H9 (cell line): Measurements from ENCODE around the gene MS4A10. TPM values are rescaled to one million over a fixed set of nuclear protein-coding genes. Genes with fewer than 3 reads are reported as not detected.

Experiments
- DNase-seq: peaks from one replicate; pipeline ENCODE4 v3.0.0-alpha.2; 2017
- H2AFZ ChIP-seq: one replicate; pipeline ENCODE4 v1.6.1; 2013; ENCODE audit warnings: mild to moderate bottlenecking, low read length, control low read depth, moderate library complexity
- H2AK5ac ChIP-seq: 2 replicates; pipeline ENCODE4 v1.6.1; 2013; ENCODE audit warnings: low read length, control low read depth, mixed read lengths; ENCODE audit not compliant: insufficient read length
- H2BK120ac ChIP-seq: one replicate; pipeline ENCODE4 v1.6.1; 2013; ENCODE audit warnings: low read depth, mild to moderate bottlenecking, low read length, control low read depth, inconsistent platforms; ENCODE audit not compliant: poor library complexity, severe bottlenecking
- H2BK12ac ChIP-seq: 2 replicates; pipeline ENCODE4 v1.6.1; 2013; ENCODE audit warnings: low read length, control low read depth, mixed read lengths, low read depth; ENCODE audit not compliant: insufficient read length
- H2BK15ac ChIP-seq: 2 replicates; pipeline ENCODE4 v1.6.1; 2013; ENCODE audit warnings: low read depth, low read length, control low read depth
- H2BK20ac ChIP-seq: one replicate; pipeline ENCODE4 v1.6.1; 2013; ENCODE audit warnings: low read depth, mild to moderate bottlenecking, low read length, control low read depth, inconsistent platforms; ENCODE audit not compliant: poor library complexity, severe bottlenecking
- H2BK5ac ChIP-seq: 2 replicates; pipeline ENCODE4 v1.6.1; 2013; ENCODE audit warnings: low read length, control low read depth, mixed read lengths; ENCODE audit not compliant: insufficient read length
- H3K14ac ChIP-seq: 2 replicates; pipeline ENCODE4 v1.6.1; 2013; ENCODE audit warnings: low read length, control low read depth; ENCODE audit not compliant: insufficient read depth
- H3K18ac ChIP-seq: 2 replicates; pipeline ENCODE4 v1.6.1; 2013; ENCODE audit warnings: low read depth, mild to moderate bottlenecking, mixed read lengths, low read length, control low read depth; ENCODE audit not compliant: insufficient read length
- H3K23ac ChIP-seq: 2 replicates; pipeline ENCODE4 v1.6.1; 2013; ENCODE audit warnings: low read length, control low read depth, mixed read lengths, low read depth; ENCODE audit not compliant: insufficient read length
- H3K23me2 ChIP-seq: 2 replicates; pipeline ENCODE4 v1.6.1; 2013; ENCODE audit warnings: low read depth, mild to moderate bottlenecking, mixed read lengths, low read length, control low read depth; ENCODE audit not compliant: insufficient read length, poor library complexity, severe bottlenecking
- H3K27ac ChIP-seq: 2 replicates; pipeline ENCODE4 v1.5.1; 2013; ENCODE audit warnings: low read length, control low read depth, mixed read lengths, low read depth; ENCODE audit not compliant: insufficient read length
- H3K27me3 ChIP-seq: 2 replicates; pipeline ENCODE4 v1.6.1; 2013; ENCODE audit warnings: low read length, control low read depth, inconsistent platforms; ENCODE audit not compliant: insufficient read depth
- H3K4ac ChIP-seq: 2 replicates; pipeline ENCODE4 v1.6.1; 2013; ENCODE audit warnings: low read depth, mild to moderate bottlenecking, control low read depth, inconsistent platforms, low read length, moderate library complexity
- H3K4me1 ChIP-seq: 2 replicates; pipeline ENCODE4 v1.6.1; 2013; ENCODE audit warnings: low read length, control low read depth, inconsistent platforms; ENCODE audit not compliant: insufficient read depth
- H3K4me2 ChIP-seq: 2 replicates; pipeline ENCODE4 v1.6.1; 2013; ENCODE audit warnings: low read length, control low read depth, mixed read lengths; ENCODE audit not compliant: insufficient read length, insufficient read depth
- H3K56ac ChIP-seq: 2 replicates; pipeline ENCODE4 v1.6.1; 2013; ENCODE audit warnings: low read depth, mild to moderate bottlenecking, mixed read lengths, low read length, control low read depth; ENCODE audit not compliant: insufficient read length
- H3K79me1 ChIP-seq: 2 replicates; pipeline ENCODE4 v1.6.1; 2013; ENCODE audit warnings: low read depth, mild to moderate bottlenecking, moderate library complexity, low read length, control low read depth, inconsistent platforms; ENCODE audit not compliant: insufficient read depth, poor library complexity, severe bottlenecking
- H3K79me2 ChIP-seq: 2 replicates; pipeline ENCODE4 v1.6.1; 2013; ENCODE audit warnings: low read length, control low read depth, inconsistent platforms; ENCODE audit not compliant: insufficient read depth
- H3K9ac ChIP-seq: 2 replicates; pipeline ENCODE4 v1.6.1; 2013; ENCODE audit warnings: low read length, control low read depth, mixed read lengths; ENCODE audit not compliant: insufficient read length; ENCODE audit errors: extremely low read depth
- H3K9me3 ChIP-seq: one replicate; pipeline ENCODE4 v1.6.1; 2013; ENCODE audit warnings: low read depth, low read length, inconsistent platforms; ENCODE audit not compliant: control insufficient read depth
- H3T11ph ChIP-seq: one replicate; pipeline ENCODE4 v1.6.1; 2013; ENCODE audit warnings: mild to moderate bottlenecking, low read length, control low read depth, inconsistent platforms
- H4K20me1 ChIP-seq: one replicate; pipeline ENCODE4 v1.6.1; 2013; ENCODE audit not compliant: control insufficient read depth, insufficient read length, insufficient read depth
- H4K5ac ChIP-seq: 2 replicates; pipeline ENCODE4 v1.6.1; 2013; ENCODE audit warnings: low read depth, mild to moderate bottlenecking, mixed read lengths, low read length, control low read depth; ENCODE audit not compliant: insufficient read length
- H4K8ac ChIP-seq: replicated peaks from 2 replicates; pipeline ENCODE4 v1.6.1; 2013; ENCODE audit warnings: low read length, control low read depth, mixed read lengths, low read depth; ENCODE audit not compliant: insufficient read length
- H4K91ac ChIP-seq: 2 replicates; pipeline ENCODE4 v1.6.1; 2013; ENCODE audit warnings: low read depth, mild to moderate bottlenecking, moderate library complexity, mixed read lengths, low read length, control low read depth; ENCODE audit not compliant: insufficient read length
- H3K27ac Mint-ChIP-seq, 3 experiments: 2 replicates in 2 of 3; 3 replicates in 1 of 3; pipeline ENCODE4 v1.8.0; 2020 to 2021; ENCODE audit warnings: mixed read lengths in 3 of 3, mild to moderate bottlenecking in 1 of 3, moderate library complexity in 1 of 3
- H3K27me3 Mint-ChIP-seq: 2 replicates; pipeline ENCODE4 v1.8.0; 2021; ENCODE audit warnings: low read depth, mild to moderate bottlenecking, moderate library complexity, mixed read lengths
- H3K36me3 Mint-ChIP-seq, 3 experiments: 2 replicates in 2 of 3; 3 replicates in 1 of 3; pipeline ENCODE4 v1.8.0; 2020 to 2021; ENCODE audit warnings: low read depth in 3 of 3, mixed read lengths in 3 of 3; ENCODE audit not compliant: insufficient read depth in 1 of 3
- H3K4me1 Mint-ChIP-seq, 2 experiments: 2 replicates each; pipeline ENCODE4 v1.8.0; 2020; ENCODE audit warnings: mixed read lengths in 2 of 2
- H3K4me3 Mint-ChIP-seq, 2 experiments: 2 replicates in 1 of 2; 3 replicates in 1 of 2; pipeline ENCODE4 v1.8.0; 2020 to 2021; ENCODE audit warnings: mild to moderate bottlenecking in 2 of 2, mixed read lengths in 2 of 2, moderate library complexity in 1 of 2
- H3K9me3 Mint-ChIP-seq, 2 experiments: 2 replicates in 1 of 2; 3 replicates in 1 of 2; pipeline ENCODE4 v1.8.0; 2020; ENCODE audit warnings: mild to moderate bottlenecking in 2 of 2, mixed read lengths in 2 of 2, moderate library complexity in 1 of 2
- CTCF ChIP-seq: fragments of 200-600 bp; sonication (generic); conservative IDR thresholded peaks from 3 replicates; pipeline ENCODE4 v1.8.0; 2021; ENCODE audit warnings: antibody characterized with exemption, mild to moderate bottlenecking
- WGBS: extraction: QIAGEN DNeasy Blood & Tissue Kit; methylation state at CpG from one replicate; pipeline ENCODE4 v1.1.7; 2013; ENCODE audit warnings: missing lambda C conversion rate, low lambda C conversion rate, mixed read lengths; ENCODE audit not compliant: insufficient read length; ENCODE audit errors: extremely low coverage; 5-methylcytosine and 5-hydroxymethylcytosine counted together
- total RNA-seq: library from RNA; stranded (reverse); gene quantifications from 2 replicates; pipeline ENCODE4 v1.2.1, GENCODE V29; 2021

The MS4A10 gene
- total RNA-seq, 1 experiment from 2014 or later, result not detected

GRCh38 chr11:60772666-60773065 is 12.5 kb upstream of the MS4A10 start:
- DNase-seq, result no peak
- peaks cover 25% of the 10 kb centered on the region for H3K27me3 Mint-ChIP-seq
- no peak overlapping the region for H3K14ac ChIP-seq
- H3K9me3 ChIP-seq, result no peaks in the 10 kb centered on the region
- no peak overlapping the region for H2AFZ ChIP-seq
- no peak overlapping the region for H3K18ac ChIP-seq
- H2BK120ac ChIP-seq, result no peak overlapping the region
- no peaks in the 10 kb centered on the region for H3K79me1 ChIP-seq
- H2BK5ac ChIP-seq, result no peak overlapping the region
- H3K4me1 Mint-ChIP-seq, result peaks cover 9 to 11% of the 10 kb centered on the region in 2 experiments
- no peak overlapping the region for H3K27ac ChIP-seq
- H4K20me1 ChIP-seq, result no peaks in the 10 kb centered on the region
- no peaks in the 10 kb centered on the region for H3K79me2 ChIP-seq
- no peak overlapping the region for H3K4ac ChIP-seq
- H2BK12ac ChIP-seq, result no peak overlapping the region
- no peaks in the 10 kb centered on the region for H3K27me3 ChIP-seq
- H3K36me3 Mint-ChIP-seq, result peaks cover 0 to 5% (median 0%) of the 10 kb centered on the region in 3 experiments; a peak in 1 of 7 replicates
- H3K9ac ChIP-seq, result no peak overlapping the region
- no peak overlapping the region for H3K4me2 ChIP-seq
- H3K9me3 Mint-ChIP-seq, result no peaks in the 10 kb centered on the region; a peak in 1 of 5 replicates
- H3K56ac ChIP-seq, result no peak overlapping the region
- H4K91ac ChIP-seq, result no peak overlapping the region
- no peak overlapping the region for H3T11ph ChIP-seq
- no peaks in the 10 kb centered on the region for H3K4me1 ChIP-seq
- no peak overlapping the region for H3K23ac ChIP-seq
- H2BK20ac ChIP-seq, result no peak overlapping the region
- H3K4me3 Mint-ChIP-seq, result no peak overlapping the region
- no peak overlapping the region for H2AK5ac ChIP-seq
- no peaks in the 10 kb centered on the region for H3K23me2 ChIP-seq
- WGBS, result no CpG with 5 or more reads among the region's 8 CpGs
- no peak overlapping the region for H4K8ac ChIP-seq
- TF ChIP-seq CTCF, result no peak
- H4K5ac ChIP-seq, result no peak overlapping the region
- no peak overlapping the region for H2BK15ac ChIP-seq
- peak overlapping the region in 1 of 3 experiments; percentile 73; a peak in 2 of 7 replicates for H3K27ac Mint-ChIP-seq
